Adrenal gland (tissue), 5 donors: ENCODE measurements around the gene EID3.

Source experiments
- CTCF ChIP-seq, 6 experiments: fragments of 450-650 bp in 4 of 6; fragments of 200-600 bp in 2 of 6; sonication (generic) in 1 of 6; IDR thresholded peaks; 1 replicate in 5 of 6; 2 replicates in 1 of 6; pipeline versions ENCODE4 v1.5.1 to v1.8.0; 2016 to 2021; ENCODE audit warnings: antibody characterized with exemption in 6 of 6, mild to moderate bottlenecking in 2 of 6, moderate library complexity in 1 of 6
- POLR2A ChIP-seq, 2 donors: fragments of 450-650 bp; IDR thresholded peaks; one replicate each; pipeline ENCODE4 v1.6.1; 2017; ENCODE audit warnings: antibody characterized with exemption in 2 of 2, mild to moderate bottlenecking in 2 of 2, moderate library complexity in 1 of 2
- donor health status: DM: no; HTN: no; CAD: no.

DNA sequence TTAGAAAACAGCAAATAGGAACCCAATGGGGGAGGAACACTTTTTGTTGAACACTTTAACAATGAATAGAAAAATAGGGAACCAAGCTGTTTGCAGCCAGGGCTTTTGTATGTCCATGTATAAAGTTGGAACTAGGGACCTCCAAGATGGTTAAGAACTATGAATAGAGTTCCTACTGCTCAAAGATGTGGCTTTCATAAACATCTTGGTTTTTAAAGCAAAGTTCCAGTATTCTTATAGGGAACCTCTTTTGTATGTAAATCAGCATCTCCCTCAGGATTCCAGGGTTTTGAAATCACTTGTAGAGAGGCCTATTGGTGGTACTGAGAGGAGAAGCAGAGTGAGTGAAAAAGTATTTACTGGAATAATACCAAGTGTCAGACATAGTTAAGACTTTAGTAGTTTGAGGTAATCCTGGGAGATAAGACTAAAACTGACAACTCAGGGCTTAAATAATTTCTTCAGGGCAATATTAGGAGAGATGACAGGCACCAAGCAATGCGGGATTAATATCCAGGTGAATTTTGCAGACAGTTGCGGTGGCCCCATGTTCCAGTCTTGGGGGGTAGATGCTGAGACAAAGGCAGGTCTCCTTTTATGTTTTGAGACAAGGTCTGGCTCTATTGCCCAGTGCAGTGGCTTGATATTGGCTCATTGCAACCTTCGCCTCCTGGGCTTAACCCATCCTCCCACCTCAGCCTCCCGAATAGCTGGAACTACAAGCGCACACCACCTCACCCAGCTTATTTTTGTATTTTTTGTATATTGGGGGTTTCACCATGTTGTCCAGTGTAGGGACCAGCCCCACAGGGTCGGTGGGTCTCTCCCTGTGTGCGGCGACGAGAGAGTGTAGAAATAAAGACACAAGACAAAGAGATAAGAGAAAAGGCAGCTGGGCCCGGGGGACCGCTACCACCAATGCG lies 10.4 kb upstream of the EID3 start:
- TF ChIP-seq CTCF (IDR thresholded peaks at IDR 0.05) (no peak), POLR2A (IDR thresholded peaks at IDR 0.05) (no peak)
